Body of pancreas (tissue), 4 donors: ENCODE results near the gene PATJ. TPM values are rescaled to one million over a fixed set of nuclear protein-coding genes. Genes with fewer than 3 reads are reported as not detected.

ENCODE experiments used
- ATAC-seq: fragments of 150-250 bp; one replicate; pipeline ENCODE4 v1.9.1; 2016
- DNase-seq, 4 donors: peaks; one replicate each; pipeline ENCODE4 v3.0.0-alpha.2; 2019
- H3K27ac ChIP-seq, 4 donors: fragments of 200-600 bp; sonication (generic); 1 replicate in 3 of 4; 2 replicates in 1 of 4; pipeline versions ENCODE4 v1.5.1 to v1.6.1; 2016 to 2019; ENCODE audit warnings: mild to moderate bottlenecking in 1 of 4, mixed read lengths in 1 of 4, moderate library complexity in 1 of 4
- H3K27me3 ChIP-seq, 2 donors: fragments of 200-600 bp; sonication (generic); one replicate each; pipeline ENCODE4 v1.6.0; 2016; ENCODE audit warnings: mild to moderate bottlenecking in 1 of 2
- H3K36me3 ChIP-seq, 2 donors: fragments of 200-600 bp; sonication (generic); replicated peaks in 1 of 2; 2 replicates each; pipeline ENCODE4 v1.5.1; 2016; ENCODE audit warnings: low read depth in 2 of 2; ENCODE audit not compliant: insufficient read depth in 1 of 2
- H3K4me1 ChIP-seq: fragments of 200-600 bp; sonication (generic); one replicate; pipeline ENCODE4 v1.6.0; 2016
- H3K4me3 ChIP-seq, 2 donors: fragments of 200-600 bp; sonication (generic); 1 replicate in 1 of 2; 2 replicates in 1 of 2; pipeline ENCODE4 v1.5.1; 2016 to 2019
- H3K9me3 ChIP-seq, 3 donors: fragments of 200-600 bp; sonication (generic); 1 replicate in 2 of 3; 2 replicates in 1 of 3; pipeline ENCODE4 v1.5.1; 2016
- POLR2A ChIP-seq, 3 donors: fragments of 450-650 bp; IDR thresholded peaks; one replicate each; pipeline ENCODE4 v1.6.1; 2016; ENCODE audit warnings: antibody characterized with exemption in 3 of 3, mild to moderate bottlenecking in 2 of 3
- WGBS, 2 donors: methylation state at CpG; one replicate each; pipeline ENCODE4 v1.1.5; 2017; 5-methylcytosine and 5-hydroxymethylcytosine counted together
- intact Hi-C: fragments of 100-400 bp; cut with DNase I; formaldehyde crosslinking; loops from one replicate; pipeline ENCODE4 v1.15.1; 2023
- total RNA-seq, 2 donors: library from RNA; depleted of rRNA; stranded (reverse); fragments of >200 nt; gene quantifications; one replicate each; pipeline ENCODE4 v1.1.0, GENCODE V29; 2016
- TF ChIP-seq, protein P1 (sequence below), 7 experiments: fragments of 450-650 bp in 4 of 7; fragments of 200-600 bp in 3 of 7; sonication (generic) in 3 of 7; IDR thresholded peaks; one replicate each; pipeline ENCODE4 v1.5.1; 2016 to 2019; ENCODE audit warnings: antibody characterized with exemption in 7 of 7

Gene PATJ
- total RNA-seq, 2 donors from 2014 or later, result 54.2 to 72.5 TPM

GRCh38 chr1:61950418-61950817 is 208.1 kb downstream of the PATJ start:
- no peaks in the 10 kb centered on the region for H3K9me3 ChIP-seq
- H3K36me3 ChIP-seq, result no peaks in the 10 kb centered on the region
- TF ChIP-seq POLR2A (IDR thresholded peaks at IDR 0.05), result no peak
- TF ChIP-seq, protein P1, sequence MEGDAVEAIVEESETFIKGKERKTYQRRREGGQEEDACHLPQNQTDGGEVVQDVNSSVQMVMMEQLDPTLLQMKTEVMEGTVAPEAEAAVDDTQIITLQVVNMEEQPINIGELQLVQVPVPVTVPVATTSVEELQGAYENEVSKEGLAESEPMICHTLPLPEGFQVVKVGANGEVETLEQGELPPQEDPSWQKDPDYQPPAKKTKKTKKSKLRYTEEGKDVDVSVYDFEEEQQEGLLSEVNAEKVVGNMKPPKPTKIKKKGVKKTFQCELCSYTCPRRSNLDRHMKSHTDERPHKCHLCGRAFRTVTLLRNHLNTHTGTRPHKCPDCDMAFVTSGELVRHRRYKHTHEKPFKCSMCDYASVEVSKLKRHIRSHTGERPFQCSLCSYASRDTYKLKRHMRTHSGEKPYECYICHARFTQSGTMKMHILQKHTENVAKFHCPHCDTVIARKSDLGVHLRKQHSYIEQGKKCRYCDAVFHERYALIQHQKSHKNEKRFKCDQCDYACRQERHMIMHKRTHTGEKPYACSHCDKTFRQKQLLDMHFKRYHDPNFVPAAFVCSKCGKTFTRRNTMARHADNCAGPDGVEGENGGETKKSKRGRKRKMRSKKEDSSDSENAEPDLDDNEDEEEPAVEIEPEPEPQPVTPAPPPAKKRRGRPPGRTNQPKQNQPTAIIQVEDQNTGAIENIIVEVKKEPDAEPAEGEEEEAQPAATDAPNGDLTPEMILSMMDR (IDR thresholded peaks at IDR 0.05), result peak in 2 of 7 experiments; percentile 15 to 20
- peak; percentile 48 for ATAC-seq
- no peaks in the 10 kb centered on the region for H3K27me3 ChIP-seq
- no peak overlapping the region for H3K4me3 ChIP-seq
- 45 to 46% methylated on average over 2 of the region's 2 CpGs for WGBS, 2 donors
- intact Hi-C loops, result no loop called here
- peaks cover 7% of the 10 kb centered on the region for H3K4me1 ChIP-seq
- peak overlapping the region in 3 of 4 donors; percentile 1 to 66 (median 16) for H3K27ac ChIP-seq
- no peak for DNase-seq

DNA sequence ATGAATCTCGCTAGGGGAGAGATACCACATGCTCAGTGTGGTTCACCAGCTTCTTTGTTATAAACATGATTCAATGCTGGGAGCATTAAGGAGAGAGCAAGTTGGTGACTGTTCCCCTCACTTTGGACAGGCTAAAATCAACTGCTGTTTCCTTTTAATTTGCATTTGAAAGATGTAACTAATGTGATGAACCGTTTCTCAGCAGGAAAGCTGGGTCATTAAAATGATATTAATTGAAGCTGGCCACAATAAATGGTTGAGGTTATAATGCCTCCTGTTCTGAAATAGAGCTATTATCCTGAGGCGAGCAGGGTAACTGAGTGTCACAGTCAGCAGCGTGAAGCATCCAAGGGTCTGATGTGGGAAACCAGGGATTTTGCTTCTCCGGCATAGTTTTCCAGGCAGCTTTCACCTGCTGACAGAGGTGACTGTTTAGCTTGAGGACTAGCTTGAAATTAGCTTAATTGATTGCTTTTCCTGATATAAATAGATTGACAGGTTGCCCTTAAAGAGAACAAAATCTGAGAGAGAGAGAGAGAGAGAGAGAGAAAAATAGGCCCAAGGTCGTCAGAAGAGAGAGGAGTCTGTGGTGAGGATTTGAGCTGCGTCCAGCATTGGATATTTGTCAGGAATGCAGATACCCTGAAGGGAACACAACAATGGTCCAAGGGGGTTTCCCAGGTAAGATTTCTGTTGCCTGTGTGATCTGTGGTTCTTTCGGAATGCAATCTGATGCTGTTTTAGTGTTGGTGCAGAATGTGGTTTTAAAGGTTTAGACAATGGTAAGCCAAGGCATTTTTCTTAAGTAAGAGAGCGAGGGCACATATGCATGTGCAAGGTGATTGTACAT is 209.7 kb downstream of the PATJ start:
- no peak overlapping the region for H3K4me3 ChIP-seq
- DNase-seq, result peak in 3 of 4 donors; percentile 15 to 38 (median 23)
- TF ChIP-seq POLR2A (IDR thresholded peaks at IDR 0.05), result no peak
- TF ChIP-seq, protein P1 (IDR thresholded peaks at IDR 0.05), result no peak
- intact Hi-C loops, result no loop called here
- H3K4me1 ChIP-seq, result peaks cover 7% of the 10 kb centered on the region
- H3K27ac ChIP-seq, result peak overlapping the region in 2 of 4 donors; percentile 14 to 66
- 63 to 64% methylated on average over 9 of the region's 9 CpGs for WGBS, 2 donors
- H3K9me3 ChIP-seq, result no peaks in the 10 kb centered on the region
- no peaks in the 10 kb centered on the region for H3K27me3 ChIP-seq
- H3K36me3 ChIP-seq, result no peaks in the 10 kb centered on the region
- ATAC-seq, result peak; percentile 79

DNA sequence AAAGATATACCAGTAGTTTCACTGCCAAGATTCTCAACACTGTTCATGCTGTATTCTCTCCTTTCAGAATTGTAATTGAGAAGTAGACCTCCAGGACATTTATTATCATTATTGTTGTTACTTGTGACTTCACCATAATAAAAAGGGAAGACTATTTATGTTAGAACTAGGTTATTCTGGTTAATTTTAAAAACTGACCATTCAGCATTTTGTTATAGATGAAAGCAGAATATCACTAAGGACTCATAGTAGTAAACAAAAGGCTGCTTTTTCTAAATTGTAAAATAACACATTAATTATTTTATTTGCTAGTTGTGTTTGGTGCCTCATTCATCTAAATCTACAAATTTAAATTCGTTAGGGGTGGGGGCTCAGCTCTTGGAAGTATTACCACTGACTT is 210.4 kb downstream of the PATJ start:
- intact Hi-C loops, result no loop called here
- no peaks in the 10 kb centered on the region for H3K9me3 ChIP-seq
- WGBS, 2 donors, result 68 to 71% methylated on average over 1 of the region's 1 CpG
- TF ChIP-seq, protein P1 (IDR thresholded peaks at IDR 0.05), result no peak
- no peak for TF ChIP-seq POLR2A (IDR thresholded peaks at IDR 0.05)
- peaks cover 7% of the 10 kb centered on the region for H3K4me1 ChIP-seq
- H3K36me3 ChIP-seq, result no peaks in the 10 kb centered on the region
- no peak for DNase-seq
- H3K27me3 ChIP-seq, result no peaks in the 10 kb centered on the region
- ATAC-seq, result no peak
- no peak overlapping the region for H3K4me3 ChIP-seq
- H3K27ac ChIP-seq, result peak overlapping the region in 2 of 4 donors; percentile 14 to 66

DNA sequence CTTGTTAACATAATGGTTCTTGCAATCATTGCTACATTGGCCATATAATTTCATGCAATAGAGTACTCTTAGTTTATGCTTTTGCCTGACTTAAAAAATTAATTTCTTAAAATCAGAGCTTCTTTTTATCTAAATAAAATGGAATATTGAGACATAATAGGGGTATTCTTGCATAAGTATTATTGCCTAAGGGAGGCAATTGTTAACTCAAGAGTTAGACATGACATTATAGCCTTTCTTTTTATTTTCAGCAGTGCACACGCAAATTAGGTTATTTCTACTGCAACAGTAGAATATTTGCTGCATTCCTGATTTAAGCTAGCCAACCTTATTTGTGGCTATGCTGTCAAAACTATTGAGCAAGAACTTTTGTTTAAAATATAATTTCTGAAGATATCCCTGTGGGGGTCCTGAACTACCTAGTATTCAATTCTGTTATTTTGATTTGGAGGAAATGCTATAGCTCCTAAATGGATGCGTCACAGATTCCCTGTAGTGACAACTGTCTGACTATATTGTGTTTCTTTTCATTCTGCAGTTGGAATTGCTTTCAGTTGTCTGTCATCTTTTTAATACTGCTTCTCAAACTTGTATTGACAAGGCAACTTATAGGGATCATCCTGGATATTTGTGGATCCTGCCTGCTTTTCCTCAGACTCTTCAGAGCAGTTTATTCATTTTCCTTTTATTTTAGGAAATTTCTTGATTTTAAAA is 211.0 kb downstream of the PATJ start:
- intact Hi-C loops, result no loop called here

More for the DNA sequence above, 211.0 kb downstream of the PATJ start:
- H3K4me3 ChIP-seq, result no peak overlapping the region
- ATAC-seq (no peak), DNase-seq (no peak)
- TF ChIP-seq, protein P1 (IDR thresholded peaks at IDR 0.05), result no peak
- no peak for TF ChIP-seq POLR2A (IDR thresholded peaks at IDR 0.05)
- no peaks in the 10 kb centered on the region for H3K27me3 ChIP-seq
- 95 to 97% methylated on average over 2 of the region's 2 CpGs for WGBS, 2 donors
- H3K27ac ChIP-seq, result peak overlapping the region in 2 of 4 donors; percentile 14 to 66
- H3K4me1 ChIP-seq, result peaks cover 7% of the 10 kb centered on the region
- no peaks in the 10 kb centered on the region for H3K36me3 ChIP-seq
- H3K9me3 ChIP-seq, result no peaks in the 10 kb centered on the region
